Stimulated activated CD8-positive, alpha-beta memory T cell treated with anti-CD3 and anti-CD28 coated beads, Interleukin-15, amount 100 ng/mL, for 4 hours (primary cell): ENCODE data around the gene CENPA.
"Not testable (repeated sequence)": the region's sequence is repeated elsewhere in the genome, so short reads cannot be mapped to it uniquely, and the experiment has no call there.

Experiments
- DNase-seq, 2 donors: peaks; one replicate each; pipeline ENCODE4 v3.0.0-alpha.2; 2020; ENCODE audit warnings: low read depth in 2 of 2

CENPA gene

GRCh38 chr2:26792720-26793119 is 6.9 kb downstream of the CENPA start:
- no peak for DNase-seq

DNA sequence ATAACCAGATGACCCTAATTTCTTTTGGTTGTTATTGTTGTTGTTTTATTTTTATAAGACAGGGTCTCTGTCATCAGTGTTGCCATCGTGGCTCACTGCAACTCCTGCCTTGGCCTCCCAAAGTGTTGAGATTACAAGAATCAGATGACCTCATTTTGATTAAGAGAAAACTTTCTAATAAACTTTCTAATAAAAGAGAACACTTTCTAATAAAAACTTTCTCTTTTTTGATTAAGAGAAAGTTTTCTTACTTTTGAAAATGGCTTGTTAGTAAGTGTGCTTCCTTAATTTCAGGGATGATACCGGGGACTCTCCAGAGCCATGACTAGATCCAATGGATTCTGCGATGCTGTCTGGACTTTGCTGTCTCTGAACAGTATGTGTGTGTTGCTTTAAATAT is 7.7 kb downstream of the CENPA start:
- no peak for DNase-seq

DNA sequence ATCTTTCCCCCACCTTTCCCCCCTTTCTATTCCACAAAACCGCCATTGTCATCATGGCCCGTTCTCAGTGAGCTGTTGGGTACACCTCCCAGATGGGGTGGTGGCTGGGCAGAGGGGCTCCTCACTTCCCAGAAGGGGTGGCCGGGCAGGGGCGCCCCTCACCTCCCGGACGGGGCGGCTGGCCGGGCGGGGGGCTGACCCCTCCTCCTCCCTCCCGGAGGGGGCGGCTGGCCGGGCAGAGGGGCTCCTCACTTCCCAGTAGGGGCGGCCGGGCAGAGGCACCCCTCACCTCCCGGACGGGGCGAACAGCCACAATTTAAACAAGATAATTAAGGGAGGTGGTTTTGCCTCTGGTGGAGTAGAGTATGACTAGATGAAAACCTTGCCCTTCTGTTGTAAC is 9.3 kb downstream of the CENPA start:
- not testable (repeated sequence) for DNase-seq

DNA sequence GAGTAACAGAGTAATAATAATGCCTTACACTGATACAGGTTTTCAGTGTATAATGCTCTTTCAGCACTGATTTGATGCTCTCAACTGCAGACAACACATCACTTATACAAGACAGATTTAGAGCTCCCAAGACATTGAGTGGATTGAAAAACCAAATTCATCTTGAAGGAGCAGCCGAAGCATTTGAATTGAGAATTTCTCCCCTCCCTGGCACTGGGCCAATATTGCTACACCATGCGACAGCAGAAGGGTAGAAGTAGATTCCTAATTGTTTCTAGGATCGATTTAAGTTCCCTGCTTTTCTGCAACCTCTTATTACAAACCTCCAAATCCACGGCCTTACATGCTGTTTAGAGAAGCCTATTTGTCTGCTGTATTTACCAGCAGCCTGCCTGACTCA is 15.5 kb downstream of the CENPA start:
- no peak for DNase-seq

- no peak for DNase-seq
Measured at GRCh38 chr2:26801796-26802195, 15.9 kb downstream of the CENPA start.

DNA sequence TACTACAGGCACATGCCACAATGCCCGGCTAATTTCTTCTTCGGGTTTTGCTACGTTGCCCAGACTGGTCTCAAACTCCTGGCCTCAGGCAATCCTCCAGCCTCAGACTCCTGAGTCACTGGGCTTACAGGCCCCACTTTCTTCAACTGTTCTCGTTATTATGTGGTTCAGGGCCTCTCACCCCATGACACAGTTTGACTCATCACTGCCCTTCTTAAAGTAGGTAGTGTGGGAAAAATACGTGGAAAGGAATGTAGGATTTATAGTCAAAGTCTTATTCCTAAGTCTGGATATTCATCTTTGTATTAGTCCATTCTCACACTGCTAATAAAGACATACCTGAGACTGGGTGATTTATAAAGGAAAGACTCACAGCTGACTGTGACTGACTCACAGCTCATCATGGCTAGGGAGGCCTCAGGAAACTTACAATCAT is 19.4 kb downstream of the CENPA start:
- no peak for DNase-seq

DNA sequence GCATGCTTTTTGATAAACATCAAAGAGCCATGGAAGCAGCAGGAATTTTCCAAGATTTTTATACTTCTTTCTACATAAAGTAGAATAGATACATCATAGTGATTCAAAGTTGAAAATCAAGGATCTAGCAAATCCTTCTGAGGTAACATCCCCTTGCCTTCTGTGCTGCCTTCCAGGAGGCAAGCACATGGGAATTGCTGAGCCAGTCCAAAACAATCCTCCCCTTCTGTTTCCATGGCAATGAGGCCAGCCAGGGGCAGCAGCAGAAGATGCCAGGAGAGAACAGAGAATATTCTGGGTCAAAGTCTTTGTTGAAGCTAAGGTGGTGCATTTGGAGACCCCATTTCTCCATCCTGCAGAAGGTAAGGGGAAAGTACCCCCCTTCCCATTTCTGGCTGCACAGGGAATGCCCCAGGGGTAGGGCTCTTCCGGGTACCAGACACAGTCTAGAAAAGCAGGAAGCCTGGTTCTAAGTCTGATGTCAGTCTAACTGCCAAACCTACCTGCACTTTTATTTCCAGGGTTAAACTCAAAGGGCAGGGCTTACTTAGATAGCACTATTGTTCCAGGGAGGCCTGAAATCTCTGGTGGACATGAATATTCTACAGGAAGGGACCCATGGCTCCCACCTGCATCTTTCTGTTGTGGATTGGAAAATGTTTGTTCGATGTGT is 22.1 kb downstream of the CENPA start:
- DNase-seq: no peak

DNA sequence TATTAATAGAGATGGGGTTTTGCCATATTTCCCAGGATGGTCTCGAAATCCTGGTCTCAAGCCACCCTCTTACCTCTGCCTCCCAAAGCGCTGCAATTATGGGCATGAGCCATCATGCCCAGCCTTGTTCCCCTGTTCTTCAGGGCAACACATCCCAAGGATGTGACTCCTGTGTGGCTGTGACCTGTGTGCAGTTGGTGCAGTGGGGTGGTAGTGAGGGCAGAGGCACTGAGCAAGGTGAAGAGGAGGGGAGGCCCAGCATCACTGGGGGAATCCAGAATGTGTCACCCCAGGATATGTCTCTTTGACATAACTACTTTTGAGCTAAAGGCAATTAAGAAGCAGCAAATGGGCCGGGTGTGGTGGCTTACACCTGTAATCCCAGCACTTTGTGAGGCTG is 23.4 kb downstream of the CENPA start:
- DNase-seq: no peak

GRCh38 chr2:26809876-26810577 is 24.2 kb downstream of the CENPA start:
- no peak for DNase-seq

DNA sequence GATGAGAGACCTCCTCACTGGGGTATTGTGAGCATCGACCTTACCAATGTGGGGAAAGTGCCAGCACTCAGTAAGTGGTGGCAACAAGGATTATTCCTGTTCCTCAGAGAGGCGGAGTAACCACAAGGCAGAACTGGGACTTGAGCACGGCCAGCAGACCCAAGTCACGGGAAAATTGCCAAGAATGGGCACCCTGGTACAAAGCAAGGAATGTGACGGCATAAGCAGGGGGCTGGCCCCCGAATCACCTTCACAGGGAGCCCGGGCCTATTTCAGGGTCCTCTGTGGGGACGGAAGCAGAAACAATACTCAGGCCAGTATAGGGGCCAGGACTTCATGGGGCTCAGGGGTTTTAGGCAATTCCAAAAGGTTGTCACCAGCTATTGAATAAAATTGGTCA is 25.4 kb downstream of the CENPA start:
- no peak for DNase-seq

- no peak for DNase-seq
Measured at GRCh38 chr2:26811791-26812694, 26.2 kb downstream of the CENPA start.

- no peak for DNase-seq
Measured at GRCh38 chr2:26812731-26813130, 26.9 kb downstream of the CENPA start.

DNA sequence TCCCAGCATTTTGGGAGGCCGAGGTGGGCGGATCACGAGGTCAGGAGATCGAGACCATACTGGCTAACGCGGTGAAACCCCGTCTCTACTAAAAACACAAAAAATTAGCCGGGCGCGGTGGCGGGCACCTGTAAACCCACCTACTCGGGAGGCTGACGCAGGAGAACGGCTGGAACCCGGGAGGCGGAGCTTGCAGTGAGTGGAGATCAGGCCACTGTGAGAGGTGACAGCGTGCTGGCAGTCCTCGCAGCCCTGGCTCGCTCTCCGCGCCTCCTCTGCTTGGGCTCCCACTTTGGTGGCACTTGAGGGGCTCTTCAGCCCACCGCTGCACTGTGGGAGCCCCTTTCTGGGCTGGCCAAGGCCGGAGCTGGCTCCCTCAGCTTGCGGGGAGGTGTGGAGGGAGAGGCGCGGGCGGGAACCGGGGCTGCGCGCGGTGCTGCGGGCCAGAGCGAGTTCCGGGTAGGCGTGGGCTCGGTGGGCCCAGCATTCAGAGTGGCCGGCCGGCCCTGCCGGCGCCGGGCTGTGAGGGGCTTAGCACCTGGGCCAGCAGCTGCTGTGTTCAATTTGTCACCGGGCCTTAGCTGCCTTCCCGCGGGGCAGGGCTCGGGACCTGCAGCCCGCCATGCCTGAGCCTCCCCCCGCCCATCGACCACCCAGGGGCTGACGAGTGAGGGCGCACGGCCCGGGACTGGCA is 28.4 kb downstream of the CENPA start:
- not testable (repeated sequence) for DNase-seq

DNA sequence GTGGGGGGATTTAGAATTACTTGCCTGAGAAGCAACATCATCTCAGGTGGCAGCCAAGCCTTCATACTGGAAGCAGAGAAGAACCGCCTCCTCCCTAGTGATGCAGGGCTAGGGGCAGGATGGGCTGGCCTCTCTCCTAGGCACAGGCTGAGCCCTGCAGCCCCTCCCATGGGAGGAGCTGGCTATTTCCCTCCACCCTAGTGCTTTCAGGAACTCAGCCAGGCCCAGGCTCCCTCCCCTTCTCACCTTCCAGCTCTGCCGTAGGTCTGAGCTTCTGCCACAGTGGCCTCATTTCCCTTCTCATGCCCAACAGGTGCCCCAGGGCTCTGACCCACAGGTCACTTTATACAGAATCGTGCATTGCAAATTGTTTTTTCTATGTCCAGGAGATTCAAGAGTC is 31.0 kb downstream of the CENPA start:
- no peak for DNase-seq

- no peak for DNase-seq
Measured at GRCh38 chr2:26818255-26818654, 32.4 kb downstream of the CENPA start.

DNA sequence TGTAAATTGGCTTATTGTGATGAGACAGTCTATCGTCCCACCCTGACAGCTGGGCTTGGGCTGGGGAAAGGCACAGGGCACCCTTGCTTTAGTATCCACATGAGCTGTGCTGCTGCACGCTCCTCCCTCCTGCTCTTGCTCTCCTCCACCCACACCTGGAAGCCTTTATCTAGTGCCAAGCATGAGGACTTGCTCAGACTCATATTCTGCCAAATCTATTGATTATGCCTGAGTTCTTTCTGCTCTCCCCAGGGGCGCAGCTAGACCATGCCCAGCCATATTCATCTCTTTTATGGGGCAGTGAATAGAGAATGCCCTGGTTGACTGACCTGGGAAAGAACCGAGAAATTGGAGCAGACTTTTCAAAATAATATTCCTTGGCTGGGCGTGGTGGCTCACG is 33.1 kb downstream of the CENPA start:
- no peak for DNase-seq

DNA sequence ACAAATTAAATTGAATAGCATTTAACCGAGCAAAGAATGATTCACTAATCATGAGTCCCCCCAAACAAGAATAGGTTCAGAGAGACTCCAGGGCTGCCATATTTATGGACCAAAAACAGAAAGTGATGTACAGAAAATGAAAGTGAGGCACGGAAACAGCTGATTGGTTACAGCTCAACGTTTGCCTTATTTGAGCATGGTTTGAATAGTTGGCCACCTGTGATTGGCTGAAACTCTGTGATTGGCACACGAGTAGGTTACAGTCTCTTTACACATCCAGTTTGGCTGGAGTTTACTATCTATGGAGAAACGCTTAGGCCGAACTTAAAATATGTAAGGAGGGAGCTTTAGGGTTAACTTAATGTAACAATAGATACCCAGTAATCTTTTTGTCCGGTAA is 35.1 kb downstream of the CENPA start:
- no peak for DNase-seq

DNA sequence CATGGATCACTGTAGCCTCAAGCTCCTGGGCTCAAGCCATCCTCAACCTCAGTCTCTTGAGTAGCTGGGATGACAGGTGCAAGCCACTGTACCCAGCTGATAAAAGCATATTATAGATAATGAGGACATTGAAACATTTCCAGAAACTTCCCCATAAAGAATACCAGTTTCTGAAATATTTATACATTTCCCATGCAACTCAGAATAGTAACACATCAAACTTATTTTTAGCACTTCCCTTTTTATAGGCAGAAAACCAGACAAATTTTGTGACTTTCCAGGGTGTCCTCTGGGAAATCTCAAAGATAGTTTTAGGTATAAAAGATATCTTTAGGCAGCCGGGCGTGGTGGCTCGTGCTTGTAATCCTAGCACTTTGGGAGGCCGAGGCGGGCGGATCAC is 37.0 kb downstream of the CENPA start:
- DNase-seq: no peak

GRCh38 chr2:26838121-26838906 is 52.5 kb downstream of the CENPA start:
- DNase-seq: no peak

DNA sequence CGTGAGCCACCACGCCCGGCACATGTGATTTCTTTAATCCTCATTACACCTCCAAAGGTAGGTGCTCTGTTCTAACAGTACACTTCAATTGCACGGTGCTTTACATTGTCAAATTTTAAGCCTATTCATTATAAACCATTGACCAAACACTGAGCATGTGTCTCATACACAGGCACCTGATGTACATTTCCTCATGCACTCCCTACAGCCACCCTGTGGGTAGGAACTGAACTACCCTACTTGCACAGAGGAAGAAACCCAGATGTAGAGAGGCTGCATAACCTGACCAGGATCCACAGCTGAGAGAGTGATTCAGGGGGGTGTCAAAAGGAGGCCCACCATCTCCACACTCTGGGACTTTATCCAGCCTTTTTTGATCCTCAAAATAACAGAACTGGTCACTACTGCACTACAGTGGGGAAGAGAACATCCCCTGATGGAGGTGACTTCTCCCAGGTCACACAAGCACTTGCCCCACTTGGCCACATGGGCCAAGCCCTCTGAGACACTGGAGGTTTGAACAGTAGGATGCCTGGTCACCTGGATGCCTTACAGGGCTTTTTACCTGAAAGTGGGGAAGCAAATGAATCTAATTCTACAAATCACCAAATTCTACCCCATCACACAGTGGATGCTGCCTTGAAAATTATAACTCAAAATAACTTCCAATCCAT is 55.2 kb downstream of the CENPA start:
- no peak for DNase-seq

- no peak for DNase-seq
Measured at GRCh38 chr2:26843041-26843440, 57.2 kb downstream of the CENPA start.
